ENCODE measurements around the gene ANO7. TPM values are rescaled to one million over a fixed set of nuclear protein-coding genes. Genes with fewer than 3 reads are reported as not detected.

The ANO7 gene
- total and polyA plus RNA-seq, 2 of the 8 experiments (the other 6 are each of a cell fraction or from before 2014, with no cell fraction given) = 3.2 to 6.9 TPM

GRCh38 chr2:241224018-241224850, 35.8 kb downstream of the ANO7 start:
- Histone ChIP-seq H2BK15ac (ENCODE audit: low read length) (no peak overlapping the region), H3K56ac (replicated peaks; ENCODE audit: insufficient read length, low read depth, low read length) (no peak overlapping the region), H3K27me3 (replicated peaks in 1 of 4; ENCODE audit: control insufficient read depth in 3 of 4, extremely low read depth in 1 of 4, insufficient read depth in 3 of 4, low read length in 3 of 4) (no peaks in the 10 kb centered on the region), H3K18ac (ENCODE audit: extremely low read depth, low read length) (no peak overlapping the region), H3K36me3 (ENCODE audit: control insufficient read depth in 2 of 4, insufficient read depth in 4 of 4, low read length in 3 of 4) (peaks cover 5 to 12% (median 10%) of the 10 kb centered on the region in 4 experiments; a peak in 7 of 8 replicates), H3K27ac (ENCODE audit: low read depth, low read length) (no peak overlapping the region), H3K23me2 (ENCODE audit: low read depth, low read length) (no peaks in the 10 kb centered on the region), H3K23ac (ENCODE audit: insufficient read length) (no peak overlapping the region), H2BK5ac (ENCODE audit: low read depth, low read length) (no peak overlapping the region; the same call in 1 of the 2 replicates), H2BK20ac (ENCODE audit: low read length) (no peak overlapping the region), H3K4me1 (replicated peaks in 1 of 4; ENCODE audit: control insufficient read depth in 3 of 4, insufficient read depth in 4 of 4, low read length in 3 of 4) (no peaks in the 10 kb centered on the region; a peak in 1 of 7 replicates), H2BK120ac (replicated peaks; ENCODE audit: low read depth, low read length) (no peak overlapping the region), H2AFZ (ENCODE audit: low read length) (no peak overlapping the region), H4K8ac (ENCODE audit: extremely low read depth, insufficient read depth, low read length) (peak overlapping the region; percentile 58; the same call in 1 of the 2 replicates), H2BK12ac (ENCODE audit: low read depth, low read length) (no peak overlapping the region), H2AK5ac (ENCODE audit: low read depth, low read length) (no peak overlapping the region), H3K79me1 (ENCODE audit: low read depth, low read length) (no peaks in the 10 kb centered on the region; the same call in 1 of the 2 replicates), H3K9me3 (ENCODE audit: insufficient read depth in 2 of 2, low read depth in 1 of 2, low read length in 1 of 2) (no peaks in the 10 kb centered on the region), H3K79me2 (ENCODE audit: control insufficient read depth in 1 of 2, insufficient read depth in 2 of 2, low read length in 2 of 2) (no peaks in the 10 kb centered on the region; a peak in 2 of 4 replicates), H3K4me2 (ENCODE audit: insufficient read depth in 1 of 2, low read depth in 2 of 2, low read length in 2 of 2) (no peak overlapping the region), H3K4ac (replicated peaks; ENCODE audit: insufficient read length, low read depth, low read length) (no peak overlapping the region), H4K5ac (ENCODE audit: insufficient read length, low read depth, low read length) (no peak overlapping the region), H3K4me3 (ENCODE audit: extremely low read depth in 1 of 4, insufficient read depth in 2 of 4, low read depth in 3 of 4, low read length in 4 of 4) (no peak overlapping the region), H4K91ac (replicated peaks; ENCODE audit: insufficient read length, low read length) (no peak overlapping the region), H3K14ac (ENCODE audit: insufficient read length) (no peak overlapping the region), H3K9ac (replicated peaks in 1 of 4; ENCODE audit: extremely low read depth in 1 of 4, low read depth in 3 of 4, low read length in 3 of 4) (no peak overlapping the region), H4K20me1 (replicated peaks in 1 of 2; ENCODE audit: control insufficient read depth in 1 of 2, insufficient read depth in 2 of 2, low read length in 2 of 2) (peaks cover 15 to 22% of the 10 kb centered on the region in 2 experiments)
- ChIA-PET POLR2A (ENCODE audit: partially characterized antibody) (interaction anchor here (0.6 to 1.5 kb wide), 6 partner anchors 7 to 89 kb away, joined by 3 to 4 read pairs (median 3); no protein-coding TSS in a partner anchor), CTCF (ENCODE audit: partially characterized antibody) (interaction anchor here (0.6 to 0.8 kb wide), 2 partner anchors 8 to 37 kb away, joined by 3 to 4 read pairs; no protein-coding TSS in a partner anchor)
- TF ChIP-seq RAD21 (IDR thresholded peaks at IDR 0.05 in 1 of 2, conservative IDR thresholded peaks at IDR 0.05 in 1 of 2; ENCODE audit: low read depth in 2 of 2, low read length in 2 of 2) (peak; percentile 7 to 32; a peak in 3 of 4 replicates), SP4 (IDR thresholded peaks at IDR 0.05; ENCODE audit: low read length) (no peak), CTCF (IDR thresholded peaks at IDR 0.05; ENCODE audit: control extremely low read depth in 1 of 3, insufficient read depth in 1 of 3, low read depth in 1 of 3, low read length in 3 of 3) (peak in 1 of 3 experiments; percentile 10; a peak in 1 of 4 replicates)
- DNase-seq (ENCODE audit: low read depth in 1 of 2, low spot score in 2 of 2) (no peak), FAIRE-seq (no peak)
- 85% methylated on average over 21 of the region's 26 CpGs; no CpG with 5 or more reads in 1 of the 2 experiments for WGBS, 2 experiments (ENCODE audit: extremely low coverage in 1 of 2, insufficient coverage in 1 of 2, insufficient read length in 1 of 2, insufficient replicate concordance in 2 of 2, low coverage in 1 of 2, low lambda C conversion rate in 2 of 2, missing lambda C conversion rate in 1 of 2)
